ENCODE results near the gene TAF4B.
"Not testable (repeated sequence)": the region's sequence is repeated elsewhere in the genome, so short reads cannot be mapped to it uniquely, and the experiment has no call there.

TAF4B gene

DNA sequence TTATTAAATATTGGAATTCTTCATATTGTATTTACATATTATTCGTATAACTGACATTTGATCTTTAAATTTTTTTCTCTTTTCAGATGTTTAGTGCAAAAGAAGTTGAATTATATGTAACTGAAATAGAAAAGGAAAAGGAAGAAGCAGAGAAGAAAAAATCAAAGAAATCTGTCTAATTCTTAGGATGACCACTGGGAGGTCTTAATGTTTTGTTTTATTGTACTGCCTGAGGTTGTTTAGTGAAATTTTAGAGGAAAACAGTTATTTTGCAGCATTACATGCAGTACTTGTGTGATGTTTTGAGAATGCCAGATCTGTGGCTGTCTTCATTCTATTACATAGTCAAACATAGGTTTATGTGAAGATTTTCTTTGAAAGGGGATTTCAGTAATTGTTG lies 34.0 kb upstream of the TAF4B start:
- no peak for DNase-seq (ENCODE audit: low read depth)
- TF ChIP-seq CTCF (conservative IDR thresholded peaks at IDR 0.05; ENCODE audit: control insufficient read depth, insufficient read depth, low read depth, low read length), result no peak
- H3K4me3 ChIP-seq (ENCODE audit: control insufficient read depth, low read depth, low read length), result no peak overlapping the region

DNA sequence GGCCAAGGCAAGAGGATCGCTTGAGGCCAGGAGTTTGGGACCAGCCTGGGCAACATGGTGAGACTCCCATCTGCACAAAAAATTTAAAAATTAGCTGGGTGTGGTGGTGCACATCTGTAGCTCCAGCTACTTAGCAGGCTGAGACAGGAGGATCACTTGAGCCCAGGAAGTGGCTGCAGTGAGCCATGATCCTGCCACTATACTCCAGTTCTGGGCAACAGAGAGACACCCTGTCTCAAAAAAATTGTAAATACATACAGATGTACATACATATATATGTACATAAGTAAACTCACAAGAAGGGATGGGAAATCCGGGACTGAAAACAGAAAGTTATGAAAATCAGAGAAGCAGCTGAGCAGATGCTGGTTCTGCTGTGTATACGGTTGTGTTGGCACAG lies 29.6 kb upstream of the TAF4B start:
- no peak for DNase-seq (ENCODE audit: low read depth)
- H3K4me3 ChIP-seq (ENCODE audit: control insufficient read depth, low read depth, low read length), result no peak overlapping the region
- TF ChIP-seq CTCF (conservative IDR thresholded peaks at IDR 0.05; ENCODE audit: control insufficient read depth, insufficient read depth, low read depth, low read length), result no peak

- H3K4me3 ChIP-seq (ENCODE audit: control insufficient read depth, low read depth, low read length); DNase-seq (ENCODE audit: low read depth): not testable (repeated sequence)
Observed at GRCh38 chr18:26202001-26202400, 24.2 kb upstream of the TAF4B start.

DNA sequence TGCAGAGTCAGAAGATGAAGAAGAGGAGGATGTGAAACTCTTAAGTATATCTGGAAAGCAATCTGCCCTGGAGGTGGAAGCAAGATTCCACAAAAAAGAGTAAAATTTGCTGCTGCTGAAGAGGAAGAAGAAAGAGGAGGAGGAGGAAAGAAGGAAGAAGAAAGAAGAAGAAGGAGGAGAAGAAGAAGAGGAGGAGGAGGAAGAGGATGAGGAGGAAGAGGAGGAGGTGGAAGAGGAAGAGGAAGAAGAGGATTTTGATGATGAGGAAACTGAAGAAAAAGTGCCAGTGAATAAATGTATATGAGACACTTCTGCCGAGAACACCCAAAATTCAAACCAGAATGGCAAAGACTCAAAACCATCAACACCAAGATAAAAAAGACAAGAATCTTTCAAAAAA lies 20.9 kb upstream of the TAF4B start:
- no peak for DNase-seq (ENCODE audit: low read depth)
- H3K4me3 ChIP-seq (ENCODE audit: control insufficient read depth, low read depth, low read length), result no peak overlapping the region
- TF ChIP-seq CTCF (conservative IDR thresholded peaks at IDR 0.05; ENCODE audit: control insufficient read depth, insufficient read depth, low read depth, low read length), result no peak

DNA sequence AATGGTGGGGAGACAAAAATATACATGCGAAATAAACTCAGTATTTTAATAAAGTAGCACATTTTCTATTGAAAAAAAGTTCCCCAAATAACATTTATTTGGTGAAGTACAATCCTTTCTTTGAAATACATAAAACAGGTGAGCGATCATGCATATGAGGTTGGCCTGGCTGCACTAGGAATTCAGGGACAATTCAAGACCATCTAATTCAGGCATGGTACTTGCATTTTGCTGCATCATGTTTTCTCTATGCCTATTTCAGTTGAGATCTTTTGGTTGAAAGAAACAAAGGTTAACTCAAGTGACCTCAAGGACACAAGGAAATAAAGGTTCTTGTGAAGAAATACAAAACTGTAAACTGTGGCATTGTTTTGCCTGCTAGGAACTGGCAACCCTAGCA lies 19.8 kb upstream of the TAF4B start:
- H3K4me3 ChIP-seq (ENCODE audit: control insufficient read depth, low read depth, low read length), result no peak overlapping the region
- DNase-seq (ENCODE audit: low read depth), result no peak
- no peak for TF ChIP-seq CTCF (conservative IDR thresholded peaks at IDR 0.05; ENCODE audit: control insufficient read depth, insufficient read depth, low read depth, low read length)

DNA sequence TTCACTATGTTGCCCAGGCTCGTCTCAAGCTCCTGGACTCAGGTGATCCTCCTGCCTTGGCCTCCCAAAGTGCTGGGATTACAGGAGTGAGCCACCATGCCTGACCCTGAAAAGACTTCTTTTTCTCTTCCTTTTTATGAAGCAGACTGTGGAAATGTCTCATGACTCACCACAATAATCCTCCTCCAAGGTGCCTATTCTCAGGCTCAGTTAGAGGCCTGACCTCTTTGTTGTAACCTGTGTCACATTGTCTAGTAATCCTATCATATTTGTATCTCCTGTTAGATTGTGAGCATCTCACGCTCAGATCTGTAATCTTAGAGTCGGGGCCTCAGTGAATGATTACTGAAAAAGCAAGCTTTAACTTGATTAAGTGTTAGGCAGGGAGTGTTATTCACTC lies 18.3 kb upstream of the TAF4B start:
- no peak for DNase-seq (ENCODE audit: low read depth)
- TF ChIP-seq CTCF (conservative IDR thresholded peaks at IDR 0.05; ENCODE audit: control insufficient read depth, insufficient read depth, low read depth, low read length), result no peak
- no peak overlapping the region for H3K4me3 ChIP-seq (ENCODE audit: control insufficient read depth, low read depth, low read length)

- DNase-seq (ENCODE audit: low read depth), result no peak
- no peak for TF ChIP-seq CTCF (conservative IDR thresholded peaks at IDR 0.05; ENCODE audit: control insufficient read depth, insufficient read depth, low read depth, low read length)
- no peak overlapping the region for H3K4me3 ChIP-seq (ENCODE audit: control insufficient read depth, low read depth, low read length)
Observed at GRCh38 chr18:26208977-26209376, 17.3 kb upstream of the TAF4B start.

Measured in fibroblast of mammary gland (primary cell).